Astrocyte of the cerebellum (primary cell): Measurements from ENCODE around the gene ADAM10.

ENCODE experiments used
- DNase-seq: peaks from one replicate; pipeline ENCODE4 v3.0.0-alpha.2; 2011; ENCODE audit warnings: low read depth
- H3K4me3 ChIP-seq: 2 replicates; pipeline ENCODE4 v1.5.1; 2011; ENCODE audit warnings: mild to moderate bottlenecking, low read depth, low read length, moderate library complexity
- in situ Hi-C: cut with HindIII; loops from 2 replicates; pipeline ENCODE4 v1.10.0; 2017; ENCODE audit warnings: low sequenced_read_pairs
- TF ChIP-seq, protein P1 (sequence below): IDR thresholded peaks from 2 replicates; pipeline ENCODE4 v1.5.1; 2012; ENCODE audit warnings: low read length, low read depth, moderate library complexity, mild to moderate bottlenecking; ENCODE audit errors: missing control alignments

The ADAM10 gene

GRCh38 chr15:58545307-58546065, 204.0 kb downstream of the ADAM10 start:
- in situ Hi-C loops, result no loop called here
- H3K4me3 ChIP-seq, result no peak overlapping the region
- no peak for DNase-seq
- TF ChIP-seq, protein P1, sequence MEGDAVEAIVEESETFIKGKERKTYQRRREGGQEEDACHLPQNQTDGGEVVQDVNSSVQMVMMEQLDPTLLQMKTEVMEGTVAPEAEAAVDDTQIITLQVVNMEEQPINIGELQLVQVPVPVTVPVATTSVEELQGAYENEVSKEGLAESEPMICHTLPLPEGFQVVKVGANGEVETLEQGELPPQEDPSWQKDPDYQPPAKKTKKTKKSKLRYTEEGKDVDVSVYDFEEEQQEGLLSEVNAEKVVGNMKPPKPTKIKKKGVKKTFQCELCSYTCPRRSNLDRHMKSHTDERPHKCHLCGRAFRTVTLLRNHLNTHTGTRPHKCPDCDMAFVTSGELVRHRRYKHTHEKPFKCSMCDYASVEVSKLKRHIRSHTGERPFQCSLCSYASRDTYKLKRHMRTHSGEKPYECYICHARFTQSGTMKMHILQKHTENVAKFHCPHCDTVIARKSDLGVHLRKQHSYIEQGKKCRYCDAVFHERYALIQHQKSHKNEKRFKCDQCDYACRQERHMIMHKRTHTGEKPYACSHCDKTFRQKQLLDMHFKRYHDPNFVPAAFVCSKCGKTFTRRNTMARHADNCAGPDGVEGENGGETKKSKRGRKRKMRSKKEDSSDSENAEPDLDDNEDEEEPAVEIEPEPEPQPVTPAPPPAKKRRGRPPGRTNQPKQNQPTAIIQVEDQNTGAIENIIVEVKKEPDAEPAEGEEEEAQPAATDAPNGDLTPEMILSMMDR, result no peak

- DNase-seq, result no peak
- H3K4me3 ChIP-seq, result no peak overlapping the region
- in situ Hi-C loops, result no loop called here
- TF ChIP-seq, protein P1, result no peak
These were observed 204.8 kb downstream of the ADAM10 start for GRCh38 chr15:58544756-58545155.

DNA sequence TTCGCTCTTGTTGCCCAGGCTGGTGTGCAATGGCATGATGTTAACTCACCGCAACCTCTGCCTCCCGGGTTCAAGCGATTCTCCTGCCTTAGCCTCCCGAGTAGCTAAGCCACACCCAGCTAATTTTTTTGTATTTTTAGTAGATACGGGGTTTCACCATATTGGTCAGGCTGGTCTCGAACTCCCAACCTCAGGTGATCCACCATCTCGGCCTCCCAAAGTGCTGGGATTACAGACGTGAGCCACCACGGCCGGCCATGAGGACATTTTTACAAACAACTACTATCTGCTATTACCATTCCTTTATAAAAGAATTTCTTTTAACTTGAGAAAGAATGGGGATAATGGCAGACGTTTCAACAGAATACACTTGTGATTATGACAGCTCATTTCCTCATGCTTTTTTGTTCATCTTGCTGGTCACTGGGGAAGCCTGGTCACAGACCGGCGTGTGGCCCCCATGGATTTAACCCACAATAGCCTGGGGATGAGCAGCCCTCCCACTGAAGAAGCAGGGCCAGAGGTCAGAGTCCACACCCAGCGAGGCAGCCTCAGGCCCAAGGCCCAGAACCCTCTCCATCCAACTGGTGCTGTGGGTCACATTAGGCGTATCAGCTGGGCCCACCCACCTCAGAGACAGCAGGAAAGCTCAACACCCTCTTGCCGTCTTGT, 205.7 kb downstream of the ADAM10 start:
- TF ChIP-seq, protein P1, result no peak
- in situ Hi-C loops, result no loop called here
- no peak overlapping the region for H3K4me3 ChIP-seq
- DNase-seq, result no peak

DNA sequence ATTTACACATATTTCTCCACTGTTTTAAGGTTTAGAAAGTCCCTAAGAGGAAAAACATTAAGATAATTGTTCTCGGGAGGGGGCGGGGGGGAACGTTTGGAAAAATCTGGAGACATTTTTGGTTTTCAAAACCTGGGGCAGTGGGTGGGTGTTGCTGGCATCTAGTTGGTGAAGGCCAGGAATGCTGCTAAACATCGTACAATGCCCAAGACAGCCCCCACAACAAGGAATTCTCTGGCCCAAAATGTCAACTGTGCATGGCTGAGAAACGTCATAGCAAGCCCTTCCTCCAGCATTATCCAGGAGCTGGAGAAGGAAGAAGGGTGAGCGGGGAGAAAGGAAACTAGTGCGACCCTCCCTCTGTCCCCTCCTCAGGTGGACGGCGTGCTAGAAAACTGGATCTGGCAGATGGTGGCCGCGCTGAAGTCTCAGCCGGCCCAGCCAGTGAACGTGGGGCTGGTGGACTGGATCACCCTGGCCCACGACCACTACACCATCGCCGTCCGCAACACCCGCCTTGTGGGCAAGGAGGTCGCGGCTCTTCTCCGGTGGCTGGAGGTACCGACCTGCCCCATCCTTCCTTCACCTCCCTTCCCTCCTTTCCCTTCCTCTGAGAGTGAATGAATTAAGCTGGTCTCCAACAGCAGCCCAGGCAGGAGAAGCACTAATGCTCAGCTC, 208.0 kb downstream of the ADAM10 start:
- no peak overlapping the region for H3K4me3 ChIP-seq
- in situ Hi-C loops, result no loop called here
- TF ChIP-seq, protein P1, result no peak
- DNase-seq, result no peak

DNA sequence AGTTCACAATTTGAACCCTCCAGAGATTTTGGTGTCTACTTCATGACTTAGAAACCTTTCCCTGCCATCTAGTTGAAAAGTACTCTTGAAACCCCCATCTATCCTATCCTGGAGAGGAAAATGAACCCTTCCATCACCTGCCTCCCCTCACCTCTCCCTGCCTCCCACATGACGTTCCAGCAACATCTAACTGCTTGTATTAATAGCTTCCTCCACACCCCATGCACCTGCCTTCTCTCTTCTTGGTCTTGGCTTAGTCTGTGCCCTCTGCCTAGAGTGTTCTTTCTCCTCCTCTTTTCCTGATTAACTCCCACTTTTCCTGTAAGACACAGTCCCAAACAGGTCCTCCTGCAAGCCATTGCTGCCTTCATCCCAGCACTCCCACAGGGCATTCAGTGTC, 210.0 kb downstream of the ADAM10 start:
- in situ Hi-C loops, result no loop called here
- TF ChIP-seq, protein P1, result no peak
- H3K4me3 ChIP-seq, result no peak overlapping the region
- DNase-seq, result no peak

DNA sequence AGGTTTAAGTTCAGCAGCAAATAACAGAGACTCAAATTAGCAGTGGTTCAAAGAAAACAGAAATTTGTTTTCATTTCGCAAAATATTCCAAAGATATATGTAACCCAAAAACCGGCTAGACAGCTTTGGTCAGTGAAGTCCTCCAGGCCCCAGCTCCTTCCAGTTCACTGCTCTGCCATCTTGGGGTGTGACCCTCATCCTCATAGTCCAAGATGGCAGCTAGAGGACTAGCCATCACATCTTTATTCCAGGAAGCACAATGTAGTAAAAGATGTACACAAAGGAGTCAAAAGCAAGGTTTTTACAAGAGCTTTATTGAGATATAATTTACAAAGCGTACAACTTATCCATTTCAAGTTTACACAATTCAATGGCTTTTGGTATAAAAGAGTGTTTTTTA, 210.6 kb downstream of the ADAM10 start:
- DNase-seq, result no peak
- H3K4me3 ChIP-seq, result no peak overlapping the region
- TF ChIP-seq, protein P1, result no peak
- in situ Hi-C loops, result no loop called here
